ENCODE measurements around the gene TNPO3. TPM values are rescaled to one million over a fixed set of nuclear protein-coding genes. Genes with fewer than 3 reads are reported as not detected.
"Not testable (repeated sequence)": the region's sequence is repeated elsewhere in the genome, so short reads cannot be mapped to it uniquely, and the experiment has no call there.

The TNPO3 gene
- total RNA-seq, 1 donor from 2014 or later = 16.6 TPM

DNA sequence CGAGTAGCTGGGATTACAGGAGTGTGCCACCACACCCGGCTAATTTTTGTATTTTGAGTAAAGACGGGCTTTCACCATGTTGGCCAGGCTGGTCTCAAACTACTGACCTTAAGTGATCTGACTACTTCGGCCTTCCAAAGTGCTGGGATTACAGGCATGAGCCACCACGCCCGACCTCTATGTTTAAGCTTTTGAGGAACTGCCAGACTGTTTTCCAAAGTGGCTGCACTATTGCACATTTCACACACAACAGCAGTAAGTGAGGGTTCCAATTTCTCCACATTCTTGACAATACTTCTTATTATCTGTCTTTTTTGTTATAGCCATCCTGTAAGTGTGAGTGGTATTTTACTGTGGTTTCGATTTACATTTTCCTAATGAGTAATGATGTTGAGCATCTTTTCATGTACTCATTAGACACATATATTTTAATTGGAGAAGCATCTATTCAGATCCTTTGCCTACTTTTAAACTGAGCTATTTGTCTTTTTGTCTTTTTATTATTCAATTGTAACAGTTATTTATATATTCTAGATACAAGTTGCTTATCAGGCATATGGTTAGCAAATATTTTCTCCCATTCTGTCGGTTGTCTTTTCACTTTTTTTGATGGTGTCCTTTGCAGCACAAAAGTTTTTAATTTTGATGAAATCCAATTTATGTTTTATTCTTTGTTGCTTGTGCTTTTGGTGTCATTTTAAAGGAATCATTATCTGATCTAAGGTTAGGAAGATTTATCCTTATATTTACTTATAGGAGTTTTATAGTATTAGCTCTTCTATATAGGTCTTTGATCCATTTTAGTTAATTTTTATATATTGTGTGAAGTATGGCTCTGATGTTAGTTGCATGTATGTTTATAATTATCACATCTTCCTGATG lies 130.0 kb downstream of the TNPO3 start:
- ATAC-seq = no peak
- DNase-seq (ENCODE audit: low spot score) = no peak

DNA sequence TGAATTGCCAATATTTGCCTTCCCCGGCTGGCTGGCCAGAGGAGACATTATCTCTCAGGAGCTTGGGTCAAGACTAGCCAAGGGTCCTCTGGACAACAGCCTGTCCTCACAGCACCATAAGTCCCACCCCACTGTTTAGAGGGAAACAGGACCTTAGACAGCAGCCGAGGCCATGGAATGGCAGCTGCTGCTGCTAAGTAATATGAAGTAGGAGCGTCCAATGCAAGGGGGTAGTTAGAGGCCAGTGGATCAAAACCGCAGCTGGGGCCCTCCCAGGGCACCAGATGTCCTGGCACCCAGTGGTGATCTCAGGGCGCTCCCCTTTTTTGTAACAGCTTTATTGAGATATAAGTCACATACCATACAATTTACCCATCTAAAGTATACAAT lies 131.5 kb downstream of the TNPO3 start:
- DNase-seq (ENCODE audit: low spot score) (no peak), ATAC-seq (no peak)

DNA sequence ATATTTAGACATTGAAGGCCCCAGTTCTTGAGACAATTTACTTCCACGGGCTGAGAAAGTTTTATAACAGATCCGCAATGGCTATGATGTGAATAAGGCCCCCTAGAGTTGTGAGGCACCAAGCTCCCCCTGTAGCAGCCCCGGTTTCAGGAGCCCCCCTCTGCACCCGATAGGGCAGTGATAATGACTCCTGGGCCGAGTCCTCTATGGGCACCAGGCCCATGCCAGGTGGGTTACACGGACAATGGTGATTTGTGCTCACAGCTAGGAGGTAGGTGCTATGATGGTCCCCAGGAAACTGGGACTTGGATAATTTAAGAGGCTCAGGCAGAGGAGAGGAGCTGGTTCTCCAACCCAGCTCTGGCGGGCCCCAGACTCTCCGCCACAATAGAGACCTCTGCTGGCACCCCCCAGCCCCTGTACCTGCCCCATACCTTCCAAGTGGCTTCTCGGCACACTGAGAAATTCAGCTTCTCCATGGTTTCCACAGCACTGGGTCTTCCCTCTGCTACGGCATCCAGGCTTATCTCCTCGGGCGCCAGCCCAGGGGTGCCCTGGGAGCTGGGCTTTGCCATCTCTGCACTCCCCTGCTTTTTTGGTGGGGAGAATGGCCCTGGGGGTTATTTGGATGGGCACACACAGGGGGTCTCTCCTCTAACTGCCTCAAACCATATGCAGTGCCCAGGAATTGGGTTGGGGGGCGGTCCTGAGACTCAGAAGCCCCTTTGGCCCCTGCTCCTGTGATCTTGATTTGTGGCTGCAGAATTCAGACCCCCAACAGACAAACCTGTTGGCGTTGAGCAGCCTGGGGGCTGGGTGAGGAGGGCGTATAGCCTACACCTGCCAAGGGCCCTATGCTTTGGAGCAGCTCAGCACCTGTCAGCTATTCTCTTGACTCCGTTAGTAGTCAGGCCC lies 132.2 kb downstream of the TNPO3 start:
- DNase-seq (ENCODE audit: low spot score) (no peak), ATAC-seq (no peak)

DNA sequence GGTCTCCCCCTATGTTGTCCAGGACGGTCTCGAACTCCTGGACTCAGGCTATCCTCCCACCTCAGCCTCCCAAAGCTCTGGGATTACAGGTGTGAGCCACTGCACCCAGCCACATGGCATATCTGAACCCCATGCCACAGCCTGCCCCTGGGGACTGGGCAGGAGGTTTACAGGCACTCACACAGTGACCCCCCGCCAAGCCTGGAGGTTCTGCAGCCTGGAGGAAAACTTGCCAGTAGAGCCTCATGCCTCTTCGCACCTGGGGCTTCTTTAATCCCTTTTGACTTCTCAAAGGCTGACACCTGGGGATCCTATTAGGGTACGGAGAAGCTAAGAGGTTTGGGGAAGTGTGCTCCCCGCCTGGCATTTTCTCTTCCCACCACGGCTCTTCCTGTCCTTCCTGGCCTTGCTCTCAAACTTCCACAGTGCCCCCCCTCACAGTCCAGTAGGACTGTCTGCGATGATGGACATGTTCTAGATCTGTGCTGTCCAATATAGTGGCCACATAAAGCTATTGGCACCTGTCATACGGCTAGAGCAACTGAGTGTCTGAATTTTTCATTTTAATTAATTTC lies 133.0 kb downstream of the TNPO3 start:
- ATAC-seq (no peak), DNase-seq (ENCODE audit: low spot score) (no peak)

DNA sequence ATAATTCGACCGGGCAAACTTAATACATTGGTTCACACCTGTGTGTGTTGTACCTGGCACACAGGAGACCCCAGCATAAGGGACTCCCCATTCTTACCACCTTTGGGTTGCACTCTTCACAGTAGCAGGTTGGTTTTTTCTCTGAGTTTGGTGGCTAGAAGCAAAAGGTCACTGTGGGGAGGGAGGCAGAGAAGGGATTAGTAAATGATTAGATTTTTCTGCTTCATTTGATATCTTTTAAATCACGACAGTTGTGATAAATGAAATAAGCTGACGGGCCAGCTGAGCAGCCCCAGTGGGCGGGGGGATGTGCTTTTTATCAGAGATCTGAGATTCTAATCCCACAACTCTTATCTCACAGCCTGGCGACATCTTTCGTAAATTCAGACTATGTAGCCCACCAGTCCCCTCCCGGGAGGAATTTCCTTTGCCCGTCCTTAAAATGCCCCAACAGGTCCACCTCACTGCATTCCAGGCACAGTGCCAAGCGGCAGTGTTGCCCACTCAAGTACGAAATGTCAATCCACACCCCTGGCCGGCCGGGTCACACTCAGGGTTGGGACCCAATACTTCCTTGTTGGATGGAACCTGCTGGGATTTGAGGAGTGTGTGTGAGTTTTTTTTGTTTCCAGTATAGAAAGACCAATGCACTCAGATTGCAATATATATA lies 133.9 kb downstream of the TNPO3 start:
- no peak for DNase-seq (ENCODE audit: low spot score)
- no peak for ATAC-seq

DNA sequence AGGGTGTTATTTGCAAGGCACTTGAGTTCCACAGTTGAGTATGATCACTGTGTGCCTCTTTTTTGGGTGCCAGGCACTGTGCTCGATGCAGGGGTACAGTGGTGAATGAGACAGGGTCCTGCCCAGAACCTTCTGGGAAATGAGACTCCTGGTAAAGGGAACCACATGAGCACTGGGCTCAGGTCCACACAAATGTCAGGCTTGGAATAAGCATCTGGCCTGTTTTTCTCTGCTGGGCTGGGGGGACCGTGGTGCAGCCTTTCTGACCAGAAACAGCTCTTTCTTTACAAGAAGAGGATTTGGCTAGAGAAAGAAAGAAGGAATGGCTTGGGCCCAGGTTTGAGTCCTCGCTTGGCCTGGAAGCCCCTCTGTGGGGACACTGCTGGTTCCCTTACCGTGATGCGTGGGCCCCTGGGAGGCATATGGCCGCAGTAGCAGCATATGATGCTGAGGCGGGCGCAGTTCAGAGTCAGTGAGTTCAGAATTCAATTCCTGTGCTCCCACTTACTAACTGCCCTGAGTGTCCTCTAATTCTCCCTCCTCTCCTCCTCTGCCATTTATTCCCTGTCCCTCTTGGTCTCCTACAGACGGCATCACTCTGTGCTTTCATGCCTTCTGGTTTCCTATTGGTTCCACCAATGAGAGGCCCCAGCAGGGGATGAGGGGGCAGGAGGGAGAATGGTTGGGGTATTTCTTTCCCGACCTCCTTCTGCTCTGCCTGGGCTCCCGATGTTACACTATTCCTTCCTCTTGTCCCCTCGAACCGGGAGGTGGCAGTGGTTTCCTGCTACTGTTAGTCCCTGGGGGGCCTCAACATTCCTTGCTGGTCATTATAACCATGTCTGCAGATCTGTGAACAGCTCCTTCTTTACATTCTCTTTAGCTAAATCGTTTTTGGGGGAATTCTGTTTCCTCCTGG lies 134.8 kb downstream of the TNPO3 start:
- ATAC-seq = no peak
- no peak for DNase-seq (ENCODE audit: low spot score)

DNA sequence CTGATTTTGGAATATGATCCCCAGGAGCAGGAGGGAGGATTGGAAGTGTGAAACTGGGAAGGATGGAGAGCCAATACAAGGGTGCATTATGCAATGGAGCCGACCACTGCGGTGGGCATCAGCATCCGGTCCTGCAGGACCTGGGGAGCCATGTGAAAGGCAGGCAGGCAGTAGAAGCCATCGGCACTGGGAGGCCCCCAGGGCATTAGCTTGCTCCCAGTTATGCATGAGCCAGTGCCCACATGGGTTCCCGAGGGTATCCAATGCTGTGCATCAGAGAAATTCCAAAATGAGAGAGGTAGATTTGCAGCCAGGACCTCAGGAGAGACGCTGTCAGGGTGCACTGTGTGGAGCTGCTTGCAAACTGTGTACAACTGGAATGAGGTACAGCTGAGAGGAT lies 135.7 kb downstream of the TNPO3 start:
- ATAC-seq = no peak
- no peak for DNase-seq (ENCODE audit: low spot score)

DNA sequence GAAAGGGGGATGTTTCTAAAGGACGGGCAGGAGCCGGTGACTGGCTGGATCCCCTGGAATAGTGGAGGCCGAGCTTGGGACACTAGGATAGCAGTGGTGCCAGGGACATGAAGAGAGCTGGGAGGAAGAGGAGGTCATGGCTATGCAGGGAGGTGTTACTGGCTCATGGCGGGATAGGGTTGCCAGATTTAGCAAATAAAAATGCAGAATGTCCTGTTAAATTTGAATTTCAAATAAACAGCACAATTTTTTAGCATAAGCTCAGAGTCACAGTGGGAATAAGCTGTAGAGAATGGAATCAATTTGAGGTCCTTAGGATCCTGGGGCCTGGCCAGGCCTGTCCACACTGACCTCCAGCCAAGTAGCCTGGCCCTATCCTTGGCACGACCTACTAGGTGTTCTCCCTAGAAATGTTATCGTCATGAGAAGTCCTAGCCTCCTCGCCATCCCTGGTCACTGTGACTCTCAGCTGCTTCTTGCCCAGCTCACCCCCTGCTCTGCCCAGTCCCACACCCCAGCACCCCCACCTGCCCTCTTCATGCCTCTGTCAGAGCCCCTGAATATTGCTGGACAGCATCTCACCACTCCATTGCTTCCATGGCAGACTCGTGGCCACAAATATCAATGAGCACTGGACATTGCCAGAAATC lies 136.8 kb downstream of the TNPO3 start:
- no peak for DNase-seq (ENCODE audit: low spot score)

DNA sequence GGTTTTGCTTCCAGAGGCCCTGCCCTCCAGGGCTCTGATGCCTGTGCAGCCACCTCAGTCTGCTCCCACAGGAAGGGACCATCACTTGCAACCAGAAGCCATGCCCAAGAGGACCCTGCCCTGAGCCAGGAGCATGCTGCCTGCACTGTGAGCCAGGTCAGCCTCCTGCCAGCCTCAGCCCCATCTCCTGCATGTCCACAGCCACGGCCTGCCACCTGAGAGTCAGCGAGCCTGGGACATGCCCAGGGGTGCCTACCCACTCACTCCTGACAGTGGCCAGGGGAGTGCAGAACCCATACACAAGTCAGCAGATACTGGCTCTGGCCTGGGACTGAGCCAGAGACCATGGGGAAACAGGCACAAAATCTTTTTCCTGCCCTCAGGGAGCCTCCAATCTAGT lies 137.8 kb downstream of the TNPO3 start:
- no peak for ATAC-seq
- no peak for DNase-seq (ENCODE audit: low spot score)

More for the DNA sequence above, 136.8 kb downstream of the TNPO3 start:
- no peak for ATAC-seq

DNA sequence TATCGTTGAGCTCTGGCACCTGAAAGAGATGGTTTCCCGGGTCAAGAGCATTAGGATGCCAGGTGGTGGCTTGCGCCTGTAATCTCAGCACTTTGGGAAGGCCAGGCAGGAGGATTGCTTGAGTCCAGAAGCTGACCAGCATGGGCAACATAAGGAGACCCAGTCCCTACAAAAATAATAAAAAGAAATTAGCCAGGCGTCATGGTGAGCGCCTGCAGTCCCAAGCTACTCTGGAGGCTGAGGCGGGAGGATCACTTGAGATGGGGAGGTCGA lies 138.3 kb downstream of the TNPO3 start:
- DNase-seq (ENCODE audit: low spot score) (no peak), ATAC-seq (no peak)

DNA sequence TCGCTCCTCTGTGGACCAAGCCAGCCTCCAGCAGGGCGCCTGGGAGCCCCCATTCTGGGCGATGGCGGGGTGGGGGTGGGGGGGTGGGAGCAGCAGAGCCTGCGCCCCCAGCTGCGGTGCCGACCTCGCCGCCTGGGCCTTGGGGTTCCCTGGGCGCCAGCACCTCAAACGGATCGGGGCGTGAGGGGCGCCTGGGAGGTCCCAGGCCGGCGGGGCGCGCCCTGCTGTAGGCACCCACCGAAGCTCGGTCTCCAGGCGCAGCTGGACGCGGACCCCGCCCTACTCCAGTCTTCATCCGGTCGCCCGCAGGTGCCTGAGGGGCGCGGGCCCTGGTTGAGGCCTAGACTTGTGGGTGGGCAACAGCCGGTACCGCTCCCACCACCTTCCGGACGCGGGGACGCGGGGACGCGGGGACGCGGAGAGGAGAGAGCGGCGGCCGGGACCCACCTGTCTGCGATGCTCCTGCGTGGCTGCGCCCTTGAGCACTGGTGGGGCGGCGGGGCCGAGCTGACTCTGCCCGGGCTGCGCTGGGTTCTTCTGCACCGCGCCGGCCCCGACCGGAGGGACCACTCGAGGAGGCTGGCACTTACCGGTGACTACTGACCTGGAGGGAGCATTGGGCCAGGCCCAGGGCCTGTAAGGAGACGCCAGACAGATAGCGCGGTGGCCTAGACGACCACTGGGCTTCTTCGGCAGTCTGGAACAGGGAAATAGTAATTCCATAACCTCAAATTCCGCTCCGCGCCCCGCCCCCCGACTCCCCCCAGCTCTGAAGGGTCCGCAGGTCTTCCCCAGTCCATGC lies 138.9 kb downstream of the TNPO3 start:
- ATAC-seq = no peak
- DNase-seq (ENCODE audit: low spot score) = no peak

DNA sequence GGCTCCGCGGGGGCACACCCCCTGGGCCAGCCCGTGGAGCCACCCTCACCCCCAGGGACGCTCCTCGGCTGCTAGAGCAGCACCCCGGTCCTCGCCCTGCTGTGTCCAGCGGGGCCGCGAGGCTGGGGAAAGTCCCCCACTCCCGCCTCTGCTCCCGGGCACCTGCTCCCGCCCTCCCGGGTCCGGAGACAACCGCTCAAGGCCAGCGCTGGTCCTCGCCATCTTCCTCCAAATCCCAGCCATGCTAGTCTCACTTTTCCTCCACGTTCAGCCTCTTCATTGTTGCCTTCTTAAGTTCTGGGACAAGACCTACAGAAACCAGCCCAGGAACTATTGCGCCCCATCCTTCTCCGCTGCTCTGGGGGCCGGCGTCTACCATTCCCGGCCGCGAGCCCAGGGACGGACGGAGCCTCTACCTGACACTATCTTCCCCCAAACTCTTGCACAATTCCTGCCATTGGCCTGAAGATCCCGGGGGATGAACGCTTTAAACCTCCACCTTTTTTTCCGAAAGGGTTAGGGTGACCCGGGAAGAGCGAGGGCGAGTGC lies 139.6 kb downstream of the TNPO3 start:
- peak; percentile 36 for ATAC-seq
- no peak for DNase-seq (ENCODE audit: low spot score)

DNA sequence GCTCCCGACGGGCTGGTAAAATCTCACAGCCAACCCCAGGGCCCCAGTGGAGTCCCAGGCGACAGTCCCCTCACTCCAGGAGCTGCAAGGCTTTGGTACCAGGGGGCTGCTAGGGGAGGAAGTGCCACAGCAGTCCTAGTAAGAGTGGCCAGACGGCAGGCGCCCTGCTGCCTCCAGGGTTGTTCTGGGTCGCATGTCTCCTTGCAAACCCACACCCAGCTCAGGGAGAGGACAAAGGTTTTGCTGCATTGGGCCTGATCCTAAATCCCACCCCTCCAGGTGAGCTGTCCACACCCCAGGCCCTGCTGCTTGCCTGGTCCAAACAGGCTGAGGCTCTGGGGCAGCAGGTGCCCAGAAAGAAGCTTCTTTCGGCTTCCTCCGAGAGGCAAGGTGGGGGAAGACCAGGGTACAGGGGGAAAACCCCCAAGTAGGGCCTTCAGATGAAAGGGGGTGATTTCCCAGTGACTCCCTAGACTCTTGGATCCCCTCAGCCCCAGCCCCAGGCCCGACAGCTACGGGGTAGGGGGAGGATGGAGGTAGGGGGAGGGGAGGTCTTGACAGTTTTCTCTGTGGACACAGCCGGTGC lies 140.3 kb downstream of the TNPO3 start:
- ATAC-seq (no peak), DNase-seq (ENCODE audit: low spot score) (no peak)

DNA sequence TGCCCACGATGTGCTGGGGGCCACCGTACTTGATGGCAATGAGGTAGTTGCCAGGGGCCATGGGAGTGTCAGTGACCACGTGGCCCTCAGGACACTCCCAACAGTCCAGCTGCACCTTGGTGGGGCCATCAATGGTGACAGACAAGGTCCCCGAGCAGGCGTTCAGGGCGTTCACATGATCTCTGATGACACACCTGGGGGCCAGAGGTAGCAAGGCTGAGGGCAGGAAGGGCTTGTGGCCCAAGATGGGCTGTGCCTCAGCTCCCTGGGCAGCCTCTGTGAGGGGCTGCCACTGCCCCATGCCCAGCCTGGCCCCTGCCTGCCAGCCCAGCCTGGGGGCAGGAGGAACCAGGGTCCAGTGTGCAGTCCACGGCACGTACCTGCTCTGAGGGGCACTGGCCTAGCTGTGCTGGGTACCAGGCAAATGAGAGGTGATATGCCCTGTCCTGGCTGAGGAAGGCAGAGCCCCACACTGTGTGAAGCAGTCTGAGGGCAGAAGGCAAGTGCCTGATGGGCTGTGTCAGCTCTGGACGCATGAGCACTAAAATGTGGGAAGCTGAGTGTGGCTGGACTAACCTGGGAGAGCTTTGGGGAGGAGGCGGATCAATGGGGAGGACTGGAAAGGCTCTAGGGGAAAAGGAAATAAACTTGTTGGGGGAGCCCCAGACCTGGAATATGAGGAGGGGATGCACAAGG lies 140.9 kb downstream of the TNPO3 start:
- DNase-seq (ENCODE audit: low spot score) (no peak), ATAC-seq (no peak)

DNA sequence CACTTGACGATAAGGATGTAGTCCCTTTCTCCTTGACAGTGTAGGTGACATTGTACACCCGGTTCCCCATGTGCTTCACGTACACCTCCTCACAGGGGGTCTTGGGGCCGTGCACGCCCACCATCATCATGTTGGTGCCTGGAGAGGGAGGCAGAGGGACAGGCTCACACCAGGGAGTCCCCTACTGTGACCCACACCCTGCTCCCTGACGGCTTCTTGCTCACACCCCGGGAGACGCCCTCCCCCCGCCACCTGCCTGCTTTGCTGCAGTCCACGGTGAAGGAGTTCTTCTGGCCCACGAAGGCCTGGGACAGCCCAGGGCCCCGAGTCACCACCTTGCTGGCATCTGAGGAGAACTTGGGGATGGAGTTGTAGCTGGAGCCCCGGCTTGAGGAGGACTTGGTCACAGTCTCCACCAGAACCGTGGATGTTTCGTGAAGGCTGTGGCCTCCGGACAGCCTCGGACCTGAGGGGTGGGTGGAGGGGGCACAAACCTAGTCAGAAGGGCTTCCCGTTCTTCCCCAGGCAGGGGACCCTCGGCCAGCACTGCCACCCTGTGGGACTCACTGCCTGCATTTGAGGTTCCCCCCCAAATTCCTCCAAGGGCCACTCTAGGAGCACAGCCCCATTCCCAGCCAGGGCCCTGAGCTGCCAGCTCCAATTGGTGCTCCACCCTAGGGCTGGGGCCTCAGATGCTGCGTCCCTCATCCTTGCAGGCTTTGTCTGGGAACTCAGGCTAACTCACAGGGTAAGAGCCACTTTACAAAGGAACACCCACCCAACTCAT lies 142.0 kb downstream of the TNPO3 start:
- DNase-seq (ENCODE audit: low spot score); ATAC-seq: not testable (repeated sequence)

DNA sequence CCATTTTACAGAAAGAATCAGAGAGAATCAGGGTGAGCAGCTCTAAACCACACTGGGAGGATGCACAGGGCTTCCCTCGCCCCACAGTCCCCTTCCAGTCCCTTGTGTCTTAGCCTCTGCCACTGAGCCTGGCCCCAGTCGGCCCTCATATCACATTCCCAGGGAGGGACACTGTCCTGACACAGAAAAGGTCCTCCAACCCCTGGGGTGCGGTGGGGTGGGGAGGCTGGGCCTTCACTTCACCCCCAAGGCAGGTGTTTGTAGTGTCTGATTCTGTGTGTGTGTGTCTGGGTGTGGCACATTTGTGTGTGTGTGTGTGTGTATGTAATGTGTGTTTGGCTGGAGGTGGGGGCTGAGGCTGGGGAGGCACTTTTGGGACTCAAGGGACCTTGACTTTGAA lies 142.6 kb downstream of the TNPO3 start:
- DNase-seq (ENCODE audit: low spot score) (no peak), ATAC-seq (no peak)
